Endometrial microvascular endothelial cells (primary cell): ENCODE data around the gene HMCN2. TPM values are rescaled to one million over a fixed set of nuclear protein-coding genes. Genes with fewer than 3 reads are reported as not detected.
"Not testable (repeated sequence)": the region's sequence is repeated elsewhere in the genome, so short reads cannot be mapped to it uniquely, and the experiment has no call there.

Experiments used
- in situ Hi-C: cut with HindIII; loops from 2 replicates; pipeline ENCODE4 v1.10.0; 2017; ENCODE audit warnings: low sequenced_read_pairs, low pct_unique_long_range_greater_than_20kb; ENCODE audit errors: inconsistent ontology term
- total RNA-seq: library from RNA; depleted of rRNA; stranded (reverse); fragments of >200 nt; gene quantifications from one replicate; pipeline ENCODE4 v1.2.3, GENCODE V29; 2015; ENCODE audit errors: inconsistent ontology term

Gene HMCN2
- total RNA-seq, 1 donor from 2014 or later: not detected

DNA sequence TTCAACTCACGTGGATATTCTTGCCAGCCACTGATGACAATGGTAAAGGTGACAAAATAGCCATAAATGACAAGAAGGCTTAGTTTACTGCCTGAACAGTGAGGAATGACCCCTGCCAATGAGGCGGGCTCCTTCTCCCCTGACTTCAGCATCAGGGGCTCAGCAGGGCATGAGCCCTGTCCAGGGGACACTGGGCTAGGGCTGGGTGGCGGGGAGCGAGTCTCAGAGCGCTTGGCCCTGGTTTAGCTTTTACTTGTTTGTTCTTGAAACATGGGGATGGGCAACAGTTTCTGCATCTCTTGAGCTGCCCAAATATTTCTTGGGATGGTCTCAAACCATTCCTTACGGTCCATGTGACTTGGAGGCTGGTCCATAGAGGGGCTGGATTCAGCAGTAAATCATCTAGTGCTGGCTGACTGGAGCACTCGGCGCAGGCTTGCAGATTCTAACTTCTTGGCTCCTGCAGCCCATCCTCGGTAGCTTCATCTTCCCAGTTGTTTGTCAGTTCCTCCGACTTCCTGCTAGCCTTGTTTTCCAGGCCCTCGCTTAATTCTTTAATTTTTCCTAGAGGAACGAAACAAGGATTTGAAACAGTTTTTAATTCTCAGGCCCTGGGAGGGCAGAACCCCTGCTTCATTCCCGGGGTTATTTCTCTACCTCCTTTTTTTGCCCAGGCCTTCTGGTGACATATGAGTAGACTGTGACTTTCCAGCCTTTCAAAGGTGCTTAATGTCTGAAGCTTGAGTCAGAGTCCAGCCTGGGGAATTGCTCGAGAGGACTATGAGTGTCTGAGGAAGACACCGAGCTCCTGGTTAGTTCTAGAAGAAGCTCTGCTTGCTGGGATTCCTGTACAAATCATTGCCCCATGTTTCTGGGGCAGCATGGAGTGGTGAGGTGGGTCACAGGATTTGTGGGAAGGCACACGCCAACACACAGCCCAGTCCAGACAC lies 4.5 kb upstream of the HMCN2 start:
- in situ Hi-C loops: loop anchor here (25.0 kb wide), 1 partner anchor 149 kb away; no protein-coding TSS in a partner anchor

DNA sequence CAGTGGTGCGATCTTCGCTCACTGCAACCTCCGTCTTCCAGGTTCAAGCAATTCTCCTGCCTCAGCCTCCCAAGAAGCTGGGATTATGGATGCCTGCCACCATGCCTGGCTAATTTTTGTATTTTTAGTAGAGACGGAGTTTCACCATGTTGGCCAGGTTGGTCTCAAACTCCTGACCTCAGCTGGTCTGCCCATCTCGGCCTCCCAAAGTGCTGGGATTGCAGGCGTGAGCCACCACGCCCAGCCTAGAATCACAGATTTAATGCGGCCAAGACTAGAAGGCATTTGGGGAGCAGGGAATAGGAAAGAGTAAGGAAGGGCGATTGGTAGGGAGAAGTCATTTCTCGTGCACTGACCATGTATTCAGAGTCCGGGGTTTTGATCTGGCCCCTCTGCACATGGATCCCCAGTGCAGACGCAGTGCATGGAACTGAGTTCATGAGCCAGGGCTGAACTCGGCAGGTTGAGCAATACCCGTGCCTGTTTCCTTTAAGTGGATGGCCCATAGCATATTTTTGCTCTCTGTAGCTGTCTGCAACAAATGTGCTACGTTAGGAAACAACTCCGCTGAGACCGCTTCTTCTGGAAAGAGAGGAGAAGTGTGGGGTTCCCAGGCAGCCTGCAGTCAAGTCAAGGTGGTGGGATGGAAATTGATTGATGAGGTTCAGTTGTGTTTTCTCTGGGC lies 3.4 kb upstream of the HMCN2 start:
- in situ Hi-C loops: loop anchor here (25.0 kb wide), 1 partner anchor 150 kb away; no protein-coding TSS in a partner anchor

- in situ Hi-C loops: loop anchor here (25.0 kb wide), 1 partner anchor 150 kb away; no protein-coding TSS in a partner anchor
These were observed 2.8 kb upstream of the HMCN2 start for GRCh38 chr9:130262771-130263170.

DNA sequence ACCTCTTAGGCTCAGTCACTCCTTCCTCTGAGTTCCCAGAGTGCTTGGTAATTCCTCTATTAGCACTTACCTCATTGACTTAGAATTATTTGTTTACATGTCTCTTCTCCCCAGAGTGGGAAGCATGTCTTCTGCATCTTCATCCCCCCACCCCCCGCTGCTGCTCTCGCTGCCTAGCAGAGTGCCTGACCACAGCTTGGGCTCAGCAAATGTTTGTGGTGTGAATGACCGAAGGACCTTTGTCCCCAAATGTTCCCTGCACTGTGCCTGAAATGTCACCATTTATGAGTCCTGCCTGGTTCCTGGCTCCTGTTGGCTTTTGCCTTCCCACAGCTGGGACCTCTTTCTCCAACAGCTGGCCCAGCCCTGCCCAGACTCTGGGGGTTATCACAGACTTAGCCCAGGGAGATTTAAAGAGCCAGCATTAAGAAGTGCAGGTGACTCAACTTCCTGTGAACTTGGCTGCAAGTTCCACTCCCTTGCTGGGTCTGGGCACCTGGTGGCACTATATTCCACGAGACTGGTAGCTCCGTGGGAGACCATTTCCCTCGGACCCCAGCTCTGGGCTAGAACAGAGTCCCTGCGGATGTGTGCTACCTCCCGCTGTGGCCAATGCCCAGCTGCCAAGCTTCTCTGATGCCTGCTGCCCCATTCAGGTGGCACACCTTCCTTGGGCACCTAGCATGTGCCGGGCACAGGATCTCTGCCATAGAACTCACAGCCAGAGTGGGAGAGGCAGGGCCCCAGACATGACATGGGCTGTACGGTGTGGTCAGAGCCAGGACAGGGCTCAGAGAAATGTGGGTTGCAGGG lies 1.8 kb upstream of the HMCN2 start:
- in situ Hi-C loops: loop anchor here (25.0 kb wide), 1 partner anchor 152 kb away; no protein-coding TSS in a partner anchor

GRCh38 chr9:130264414-130265350 lies 878 bp upstream of the HMCN2 start:
- in situ Hi-C loops: loop anchor here (25.0 kb wide), 1 partner anchor 152 kb away; no protein-coding TSS in a partner anchor

DNA sequence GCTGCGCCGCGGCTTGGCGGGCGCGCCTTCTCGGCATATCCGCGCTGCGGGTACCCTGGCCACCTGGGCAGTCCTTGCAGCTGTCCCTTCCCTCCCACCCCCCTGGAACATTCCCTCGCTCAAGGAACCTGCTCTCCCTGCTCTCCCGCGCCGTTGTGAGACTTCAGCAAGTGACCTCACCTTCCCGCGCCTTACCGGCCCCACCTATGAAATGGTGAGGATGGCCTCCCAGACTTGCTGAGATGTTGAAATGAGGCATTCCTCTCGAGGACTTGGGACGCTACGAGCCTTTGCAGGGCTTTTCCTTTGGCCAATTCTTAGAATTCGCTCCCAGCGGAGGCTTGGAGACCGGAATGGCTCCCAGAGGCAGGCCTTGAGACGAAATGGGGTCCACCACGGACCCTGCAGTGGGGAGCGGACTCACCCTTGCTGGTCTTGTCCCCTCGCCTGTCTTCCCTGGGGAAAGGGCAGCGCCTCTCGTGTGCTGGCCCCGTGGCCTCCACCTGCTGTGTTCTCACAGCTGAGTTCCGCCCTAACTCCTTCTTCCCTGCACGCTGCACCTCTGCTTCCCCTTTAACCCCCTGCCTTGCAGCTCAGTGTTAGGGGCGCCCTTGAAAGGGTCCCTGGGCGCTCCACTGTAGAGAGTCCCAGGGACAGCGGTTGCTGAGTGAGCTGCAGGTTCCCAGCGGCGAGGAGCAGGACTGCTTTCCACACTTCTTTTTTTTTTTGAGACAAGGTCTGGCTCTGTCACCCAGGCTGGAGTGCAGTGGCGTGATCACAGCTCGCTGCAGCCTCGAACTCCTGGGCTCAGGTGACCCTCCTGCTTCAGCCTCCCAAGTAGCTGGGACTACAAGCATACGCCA lies 907 bp downstream of the HMCN2 start:
- in situ Hi-C loops: loop anchor here (25.0 kb wide), 1 partner anchor 154 kb away; no protein-coding TSS in a partner anchor

DNA sequence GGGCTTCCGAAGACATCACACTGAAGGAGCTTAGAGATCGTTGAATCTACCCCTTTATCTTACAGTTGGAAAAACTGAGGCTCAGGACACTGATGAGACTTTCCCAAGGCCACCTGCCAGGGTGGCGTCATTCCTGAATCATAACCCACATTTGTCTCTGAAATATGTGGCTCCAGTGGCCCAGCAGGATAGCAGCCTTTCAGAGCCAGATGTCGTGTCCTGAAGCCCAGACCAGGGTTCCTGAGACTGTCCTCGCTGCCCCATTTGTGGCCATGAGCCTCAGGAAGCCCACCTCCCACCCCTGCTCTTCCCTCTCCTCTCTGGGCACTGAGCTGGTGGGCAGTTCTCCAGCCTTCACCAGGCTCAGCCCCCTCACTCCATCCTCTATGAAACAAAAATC lies 2.4 kb downstream of the HMCN2 start:
- in situ Hi-C loops: loop anchor here (25.0 kb wide), 1 partner anchor 156 kb away; no protein-coding TSS in a partner anchor

DNA sequence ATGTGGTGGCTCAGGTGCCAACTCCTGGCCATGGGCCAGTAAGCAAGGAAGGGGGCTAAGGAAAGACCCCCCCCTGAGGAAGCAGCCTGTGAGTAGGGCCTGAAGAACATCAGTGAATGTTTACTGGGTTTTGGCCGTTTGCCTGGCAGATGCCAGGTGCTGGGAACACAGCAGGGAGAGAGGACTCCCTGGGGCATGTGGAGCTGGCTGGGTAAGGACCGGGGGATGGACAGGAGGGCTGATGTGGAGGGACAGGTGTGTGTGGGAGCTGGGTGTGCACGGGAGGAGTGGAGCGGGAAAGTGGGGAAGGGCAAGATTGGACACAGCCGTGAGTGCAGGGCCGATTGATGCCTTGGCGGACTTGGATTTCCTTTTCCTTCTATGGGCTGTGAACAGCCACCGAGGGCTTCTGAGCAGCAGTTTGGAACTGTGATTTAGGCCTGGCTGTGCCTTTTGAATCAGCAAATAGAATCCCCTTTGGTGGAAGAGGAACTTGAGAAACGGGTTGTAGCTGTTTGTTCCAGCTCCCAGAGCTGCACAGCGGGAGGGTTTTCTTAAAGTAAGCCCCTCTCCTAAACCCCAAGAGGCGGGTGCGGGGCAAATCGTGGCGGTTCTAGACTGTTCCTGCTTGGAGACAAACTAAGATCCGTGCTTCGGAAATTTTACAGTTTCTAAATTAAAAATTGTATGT lies 3.1 kb downstream of the HMCN2 start:
- in situ Hi-C loops: loop anchor here (25.0 kb wide), 1 partner anchor 156 kb away; no protein-coding TSS in a partner anchor

- in situ Hi-C loops: loop anchor here (25.0 kb wide), 1 partner anchor 159 kb away; no protein-coding TSS in a partner anchor
These were observed 5.9 kb downstream of the HMCN2 start for GRCh38 chr9:130271473-130271872.

DNA sequence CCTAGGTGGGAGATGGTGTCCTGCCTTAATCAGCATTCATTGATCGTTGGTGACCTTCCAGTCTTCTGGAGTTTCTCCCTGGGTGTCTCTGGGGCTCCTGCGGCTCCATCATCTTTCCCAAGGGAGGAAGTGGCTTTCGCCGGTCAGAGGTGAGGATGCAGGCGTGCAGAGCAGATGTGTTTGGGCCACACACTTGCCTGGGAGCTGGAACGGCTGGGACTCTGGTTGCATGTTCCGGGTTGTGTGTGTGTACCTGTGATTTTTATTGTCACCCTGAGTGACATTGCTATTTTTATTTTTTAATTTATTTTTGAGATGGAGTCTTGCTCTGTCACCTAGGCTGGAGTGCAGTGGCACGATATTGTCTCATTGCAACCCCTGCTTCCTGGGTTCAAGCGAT lies 9.6 kb downstream of the HMCN2 start:
- in situ Hi-C loops: no loop called here

GRCh38 chr9:130276121-130276520 lies 10.6 kb downstream of the HMCN2 start:
- in situ Hi-C loops: no loop called here

DNA sequence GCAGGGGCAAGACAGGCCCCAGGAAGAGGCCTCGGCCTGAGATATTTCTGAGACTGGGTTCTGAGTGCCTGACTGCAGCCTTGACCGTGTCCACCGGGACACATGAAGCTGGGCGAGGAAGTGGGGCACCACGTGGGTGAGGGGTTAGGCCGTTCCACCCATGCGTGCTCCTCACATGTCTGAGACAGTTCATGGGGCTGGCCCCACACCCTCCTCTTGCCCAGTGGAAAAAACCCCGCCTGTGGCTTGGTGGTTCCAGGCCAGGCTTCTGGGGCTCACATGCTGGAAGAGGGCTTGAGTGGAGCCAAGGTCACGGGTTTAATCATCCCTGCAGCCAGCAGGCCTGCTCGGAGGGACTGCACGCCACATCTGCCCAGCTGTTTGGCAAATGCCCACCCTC lies 11.4 kb downstream of the HMCN2 start:
- in situ Hi-C loops: no loop called here

GRCh38 chr9:130277525-130277924 lies 12.0 kb downstream of the HMCN2 start:
- in situ Hi-C loops: not testable (repeated sequence)

- in situ Hi-C loops: no loop called here
These were observed 18.1 kb downstream of the HMCN2 start for GRCh38 chr9:130283539-130284248.

DNA sequence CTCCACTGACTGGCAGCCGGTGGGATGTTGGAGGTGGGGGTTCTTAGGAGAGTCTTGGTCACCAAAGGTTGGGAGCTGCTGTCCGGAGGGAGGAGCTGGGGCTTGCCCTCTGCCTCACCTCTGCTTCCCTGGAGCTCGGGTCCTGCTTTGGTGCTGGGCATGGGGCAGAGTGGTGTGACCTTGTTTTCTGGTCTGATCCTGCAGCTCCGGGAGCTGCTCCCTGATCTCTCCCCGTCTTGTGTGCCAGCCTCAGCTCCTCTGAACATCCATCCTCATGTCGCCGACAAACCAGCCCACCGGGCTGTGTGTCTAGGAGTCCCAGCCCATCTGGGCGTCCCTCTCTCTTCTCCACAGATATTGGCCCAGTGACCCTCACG lies 18.7 kb downstream of the HMCN2 start:
- in situ Hi-C loops: no loop called here

DNA sequence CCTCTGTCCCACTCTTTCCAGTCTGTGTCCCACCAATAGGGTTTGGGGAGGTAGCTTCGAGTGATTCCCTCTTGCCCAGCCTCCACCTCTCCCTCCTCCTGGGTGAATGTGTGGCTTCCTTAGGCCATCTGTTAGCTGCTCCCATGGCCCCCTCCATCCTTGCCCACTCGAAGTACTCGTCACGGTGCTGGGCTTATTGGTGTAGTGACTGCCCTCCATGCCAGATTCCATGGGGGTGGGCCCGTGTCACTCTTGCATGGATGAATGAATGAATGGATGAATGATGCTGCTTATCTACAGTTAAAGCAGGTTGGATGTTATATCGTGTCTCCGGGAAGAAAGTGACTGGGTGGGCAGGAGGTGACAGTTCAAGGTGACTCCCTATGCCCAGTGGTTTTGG lies 19.1 kb downstream of the HMCN2 start:
- in situ Hi-C loops: no loop called here
